K562 (cell line): ENCODE results near the gene ARSK. TPM values are rescaled to one million over a fixed set of nuclear protein-coding genes. Genes with fewer than 3 reads are reported as not detected.

Experiments used
- E2F3 ChIP-seq: fragments of 250-450 bp; sonication (Bioruptor Pico); IDR thresholded peaks from 2 replicates; pipeline ENCODE4 v1.4.0; 2020; ENCODE audit warnings: mild to moderate bottlenecking
- FOXJ3 ChIP-seq: sonication (generic); formaldehyde crosslinking; IDR thresholded peaks from 2 replicates; pipeline ENCODE4 v1.4.0; 2020; ENCODE audit warnings: mild to moderate bottlenecking, missing genetic modification reagents
- HDAC1 ChIP-seq, 2 experiments: fragments of 450-650 bp; IDR thresholded peaks; 2 replicates each; pipeline ENCODE4 v1.6.1; 2016 to 2017; ENCODE audit warnings: inconsistent platforms in 1 of 2, mild to moderate bottlenecking in 1 of 2, moderate library complexity in 1 of 2
- NFYB ChIP-seq: IDR thresholded peaks from 2 replicates; pipeline ENCODE4 v1.6.1; 2011; ENCODE audit warnings: mild to moderate bottlenecking, moderate library complexity; ENCODE audit not compliant: insufficient read length; ENCODE audit errors: extremely low read depth
- PCBP2 ChIP-seq: fragments of 200-400 bp; formaldehyde crosslinking; IDR thresholded peaks from 2 replicates; pipeline ENCODE4 v1.6.1; 2018; ENCODE audit warnings: low read length, low read depth, mild to moderate bottlenecking, moderate library complexity; ENCODE audit not compliant: poor library complexity, severe bottlenecking
- PHF20 ChIP-seq: fragments of 450-650 bp; IDR thresholded peaks from 2 replicates; pipeline ENCODE4 v1.6.1; 2018; ENCODE audit not compliant: partially characterized antibody
- SRF ChIP-seq, 2 experiments: fragments of 250-450, 450-650 bp in 1 of 2; sonication (Bioruptor Pico) in 1 of 2; sonication (generic) in 1 of 2; formaldehyde crosslinking; IDR thresholded peaks; 2 replicates each; pipeline versions ENCODE4 v1.5.0 to v1.5.1; 2020 to 2022; ENCODE audit warnings: mild to moderate bottlenecking in 1 of 2, missing genetic modification reagents in 1 of 2
- ZBED1 ChIP-seq: IDR thresholded peaks from 2 replicates; pipeline ENCODE4 v1.6.1; 2014
- ZFP30 ChIP-seq: fragments of 250-450 bp; sonication (Bioruptor Pico); IDR thresholded peaks from 2 replicates; pipeline ENCODE4 v1.8.0; 2022; ENCODE audit warnings: moderate library complexity, mild to moderate bottlenecking, inconsistent platforms, borderline replicate concordance
- polyA plus RNA-seq, 8 experiments: library from polyadenylated mRNA; depleted of rRNA in 4 of 8; stranded (reverse) in 5 of 8; unstranded in 3 of 8; fragments of >200 nt; fragmentation: Nextera tagmentation in 2 of 8; fragmentation: Illumina TruSeq in 1 of 8; extraction: Ambion mirVana in 2 of 8; extraction: Trizol in 1 of 8; gene quantifications; 2 replicates each; pipeline versions ENCODE4 v1.2.1 to v1.2.3, GENCODE V29; 2011 to 2014; ENCODE audit warnings: inconsistent platforms in 1 of 8, missing spikeins in 1 of 8
- total RNA-seq, 7 experiments: library from RNA; depleted of rRNA in 6 of 7; stranded (reverse); fragments of >200 nt in 6 of 7; fragmentation: Illumina TruSeq in 2 of 7; extraction: Trizol in 2 of 7; gene quantifications; 2 replicates each; pipeline versions ENCODE4 v1.2.1 to v1.2.3, GENCODE V29; 2011 to 2021; ENCODE audit warnings: low replicate concordance in 1 of 7
- TF ChIP-seq, protein P1 (sequence below): fragments of 450-650 bp; IDR thresholded peaks from 2 replicates; pipeline ENCODE4 v1.6.1; 2018; ENCODE audit not compliant: partially characterized antibody
- TF ChIP-seq, protein P2 (sequence below): sonication (generic); formaldehyde crosslinking; IDR thresholded peaks from 2 replicates; pipeline ENCODE4 v1.9.0; 2022; ENCODE audit warnings: mild to moderate bottlenecking, missing genetic modification reagents
- TF ChIP-seq, protein P3 (sequence below): sonication (generic); formaldehyde crosslinking; IDR thresholded peaks from 2 replicates; pipeline ENCODE4 v1.8.0; 2022; ENCODE audit warnings: mild to moderate bottlenecking, low read depth, missing genetic modification reagents
- TF ChIP-seq, protein P4 (sequence below): fragments of 250-450 bp; sonication (Bioruptor Pico); IDR thresholded peaks from 2 replicates; pipeline ENCODE4 v1.8.0; 2021; ENCODE audit warnings: moderate library complexity, mild to moderate bottlenecking, inconsistent platforms
- TF ChIP-seq, protein P5 (sequence below), 2 experiments: fragments of 250-450 bp in 1 of 2; fragments of 450-650 bp in 1 of 2; sonication (Bioruptor Pico) in 1 of 2; IDR thresholded peaks; 2 replicates each; pipeline versions ENCODE4 v1.6.1 to v1.8.0; 2016 to 2021; ENCODE audit warnings: mild to moderate bottlenecking in 2 of 2, moderate library complexity in 2 of 2, missing compliant biosample characterization in 1 of 2, missing genetic modification characterization in 1 of 2
- TF ChIP-seq, protein P6 (sequence below): IDR thresholded peaks from 2 replicates; pipeline ENCODE4 v1.6.1; 2012; ENCODE audit warnings: low read depth, low read length, improper control_type of control experiment, borderline replicate concordance

The ARSK gene
- total and polyA plus RNA-seq, 9 of the 15 experiments (the other 6 are each of a cell fraction or from before 2014, with no cell fraction given): 2.7 to 9.4 (median 7.1) TPM

DNA sequence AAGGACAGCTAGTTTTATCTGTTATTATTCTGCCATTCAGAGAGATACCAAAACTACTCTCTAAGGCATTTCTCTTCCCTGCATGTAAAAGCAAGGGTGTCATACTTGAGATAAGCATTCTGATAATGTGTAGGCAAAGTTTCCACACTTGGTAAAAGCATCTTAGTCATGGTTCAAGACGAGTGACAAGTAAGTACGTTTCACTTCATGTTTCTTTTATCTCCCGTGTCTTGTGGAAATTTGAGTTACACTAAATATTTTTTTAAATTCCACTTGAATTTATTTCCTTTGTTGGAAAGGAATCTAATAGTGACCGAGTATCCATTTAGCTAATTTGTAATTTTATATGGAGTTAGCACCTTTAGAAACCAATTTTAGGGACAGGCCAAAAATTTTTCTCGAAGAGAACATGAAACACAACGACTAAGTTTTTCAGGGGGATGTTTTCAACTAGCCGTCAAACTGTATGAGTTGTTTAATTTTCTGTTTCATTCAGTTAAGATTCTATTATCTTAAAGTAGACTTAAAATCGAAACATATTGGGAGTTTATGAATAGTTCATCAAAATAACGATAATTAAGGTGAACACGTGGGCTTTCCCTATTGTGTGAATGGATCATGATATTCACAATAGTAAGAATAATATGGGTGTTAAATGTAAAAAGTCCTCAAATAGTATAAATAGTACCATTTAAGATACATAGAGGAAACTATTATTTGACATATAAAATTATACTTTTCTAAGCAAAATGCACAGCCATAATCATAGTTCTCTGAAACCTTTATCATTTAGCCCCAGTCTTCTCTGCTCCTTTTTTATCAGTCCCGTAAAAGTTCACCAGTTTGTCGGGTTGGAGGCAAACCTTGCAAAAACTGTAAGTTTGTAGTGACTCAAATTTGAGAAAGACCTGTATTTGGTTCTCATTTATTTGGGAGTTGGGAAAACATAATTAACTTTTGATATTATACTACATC, 93.3 kb downstream of the ARSK start (continued):
- TF ChIP-seq, protein P1, sequence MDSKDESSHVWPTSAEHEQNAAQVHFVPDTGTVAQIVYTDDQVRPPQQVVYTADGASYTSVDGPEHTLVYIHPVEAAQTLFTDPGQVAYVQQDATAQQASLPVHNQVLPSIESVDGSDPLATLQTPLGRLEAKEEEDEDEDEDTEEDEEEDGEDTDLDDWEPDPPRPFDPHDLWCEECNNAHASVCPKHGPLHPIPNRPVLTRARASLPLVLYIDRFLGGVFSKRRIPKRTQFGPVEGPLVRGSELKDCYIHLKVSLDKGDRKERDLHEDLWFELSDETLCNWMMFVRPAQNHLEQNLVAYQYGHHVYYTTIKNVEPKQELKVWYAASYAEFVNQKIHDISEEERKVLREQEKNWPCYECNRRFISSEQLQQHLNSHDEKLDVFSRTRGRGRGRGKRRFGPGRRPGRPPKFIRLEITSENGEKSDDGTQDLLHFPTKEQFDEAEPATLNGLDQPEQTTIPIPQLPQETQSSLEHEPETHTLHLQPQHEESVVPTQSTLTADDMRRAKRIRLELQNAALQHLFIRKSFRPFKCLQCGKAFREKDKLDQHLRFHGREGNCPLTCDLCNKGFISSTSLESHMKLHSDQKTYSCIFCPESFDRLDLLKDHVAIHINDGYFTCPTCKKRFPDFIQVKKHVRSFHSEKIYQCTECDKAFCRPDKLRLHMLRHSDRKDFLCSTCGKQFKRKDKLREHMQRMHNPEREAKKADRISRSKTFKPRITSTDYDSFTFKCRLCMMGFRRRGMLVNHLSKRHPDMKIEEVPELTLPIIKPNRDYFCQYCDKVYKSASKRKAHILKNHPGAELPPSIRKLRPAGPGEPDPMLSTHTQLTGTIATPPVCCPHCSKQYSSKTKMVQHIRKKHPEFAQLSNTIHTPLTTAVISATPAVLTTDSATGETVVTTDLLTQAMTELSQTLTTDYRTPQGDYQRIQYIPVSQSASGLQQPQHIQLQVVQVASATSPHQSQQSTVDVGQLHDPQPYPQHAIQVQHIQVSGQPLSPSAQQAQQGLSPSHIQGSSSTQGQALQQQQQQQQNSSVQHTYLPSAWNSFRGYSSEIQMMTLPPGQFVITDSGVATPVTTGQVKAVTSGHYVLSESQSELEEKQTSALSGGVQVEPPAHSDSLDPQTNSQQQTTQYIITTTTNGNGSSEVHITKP: no peak
- TF ChIP-seq, protein P2, sequence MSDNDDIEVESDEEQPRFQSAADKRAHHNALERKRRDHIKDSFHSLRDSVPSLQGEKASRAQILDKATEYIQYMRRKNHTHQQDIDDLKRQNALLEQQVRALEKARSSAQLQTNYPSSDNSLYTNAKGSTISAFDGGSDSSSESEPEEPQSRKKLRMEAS (CRISPR knock-in tag): no peak
- TF ChIP-seq NFYB (no peak), PCBP2 (no peak), ZFP30 (no peak), FOXJ3 (no peak), E2F3 (CRISPR knock-in tag) (no peak), PHF20 (no peak), HDAC1 (IDR thresholded peaks at IDR 0.05) (peak in 1 of 2 experiments; percentile 42; a peak in 1 of 4 replicates), SRF (CRISPR knock-in tag; IDR thresholded peaks at IDR 0.05) (no peak), ZBED1 (no peak)
- TF ChIP-seq, protein P3, sequence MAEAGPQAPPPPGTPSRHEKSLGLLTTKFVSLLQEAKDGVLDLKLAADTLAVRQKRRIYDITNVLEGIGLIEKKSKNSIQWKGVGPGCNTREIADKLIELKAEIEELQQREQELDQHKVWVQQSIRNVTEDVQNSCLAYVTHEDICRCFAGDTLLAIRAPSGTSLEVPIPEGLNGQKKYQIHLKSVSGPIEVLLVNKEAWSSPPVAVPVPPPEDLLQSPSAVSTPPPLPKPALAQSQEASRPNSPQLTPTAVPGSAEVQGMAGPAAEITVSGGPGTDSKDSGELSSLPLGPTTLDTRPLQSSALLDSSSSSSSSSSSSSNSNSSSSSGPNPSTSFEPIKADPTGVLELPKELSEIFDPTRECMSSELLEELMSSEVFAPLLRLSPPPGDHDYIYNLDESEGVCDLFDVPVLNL (CRISPR knock-in tag): no peak
- TF ChIP-seq, protein P4, sequence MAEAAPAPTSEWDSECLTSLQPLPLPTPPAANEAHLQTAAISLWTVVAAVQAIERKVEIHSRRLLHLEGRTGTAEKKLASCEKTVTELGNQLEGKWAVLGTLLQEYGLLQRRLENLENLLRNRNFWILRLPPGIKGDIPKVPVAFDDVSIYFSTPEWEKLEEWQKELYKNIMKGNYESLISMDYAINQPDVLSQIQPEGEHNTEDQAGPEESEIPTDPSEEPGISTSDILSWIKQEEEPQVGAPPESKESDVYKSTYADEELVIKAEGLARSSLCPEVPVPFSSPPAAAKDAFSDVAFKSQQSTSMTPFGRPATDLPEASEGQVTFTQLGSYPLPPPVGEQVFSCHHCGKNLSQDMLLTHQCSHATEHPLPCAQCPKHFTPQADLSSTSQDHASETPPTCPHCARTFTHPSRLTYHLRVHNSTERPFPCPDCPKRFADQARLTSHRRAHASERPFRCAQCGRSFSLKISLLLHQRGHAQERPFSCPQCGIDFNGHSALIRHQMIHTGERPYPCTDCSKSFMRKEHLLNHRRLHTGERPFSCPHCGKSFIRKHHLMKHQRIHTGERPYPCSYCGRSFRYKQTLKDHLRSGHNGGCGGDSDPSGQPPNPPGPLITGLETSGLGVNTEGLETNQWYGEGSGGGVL (CRISPR knock-in tag): no peak
- TF ChIP-seq, protein P5, sequence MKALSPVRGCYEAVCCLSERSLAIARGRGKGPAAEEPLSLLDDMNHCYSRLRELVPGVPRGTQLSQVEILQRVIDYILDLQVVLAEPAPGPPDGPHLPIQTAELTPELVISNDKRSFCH (CRISPR knock-in tag; IDR thresholded peaks at IDR 0.05): no peak
- TF ChIP-seq, protein P5 (tag; IDR thresholded peaks at IDR 0.05): no peak
- TF ChIP-seq, protein P6, sequence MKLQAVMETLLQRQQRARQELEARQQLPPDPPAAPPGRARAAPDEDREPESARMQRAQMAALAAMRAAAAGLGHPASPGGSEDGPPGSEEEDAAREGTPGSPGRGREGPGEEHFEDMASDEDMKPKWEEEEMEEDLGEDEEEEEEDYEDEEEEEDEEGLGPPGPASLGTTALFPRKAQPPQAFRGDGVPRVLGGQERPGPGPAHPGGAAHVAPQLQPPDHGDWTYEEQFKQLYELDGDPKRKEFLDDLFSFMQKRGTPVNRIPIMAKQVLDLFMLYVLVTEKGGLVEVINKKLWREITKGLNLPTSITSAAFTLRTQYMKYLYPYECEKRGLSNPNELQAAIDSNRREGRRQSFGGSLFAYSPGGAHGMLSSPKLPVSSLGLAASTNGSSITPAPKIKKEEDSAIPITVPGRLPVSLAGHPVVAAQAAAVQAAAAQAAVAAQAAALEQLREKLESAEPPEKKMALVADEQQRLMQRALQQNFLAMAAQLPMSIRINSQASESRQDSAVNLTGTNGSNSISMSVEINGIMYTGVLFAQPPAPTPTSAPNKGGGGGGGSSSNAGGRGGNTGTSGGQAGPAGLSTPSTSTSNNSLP: peak; percentile 74; the same call in 1 of the 2 replicates
